ENCODE measurements around the gene EIPR1. TPM values are rescaled to one million over a fixed set of nuclear protein-coding genes. Genes with fewer than 3 reads are reported as not detected.

Gene EIPR1
- total RNA-seq, 1 experiment from 2014 or later: 27.8 TPM

DNA sequence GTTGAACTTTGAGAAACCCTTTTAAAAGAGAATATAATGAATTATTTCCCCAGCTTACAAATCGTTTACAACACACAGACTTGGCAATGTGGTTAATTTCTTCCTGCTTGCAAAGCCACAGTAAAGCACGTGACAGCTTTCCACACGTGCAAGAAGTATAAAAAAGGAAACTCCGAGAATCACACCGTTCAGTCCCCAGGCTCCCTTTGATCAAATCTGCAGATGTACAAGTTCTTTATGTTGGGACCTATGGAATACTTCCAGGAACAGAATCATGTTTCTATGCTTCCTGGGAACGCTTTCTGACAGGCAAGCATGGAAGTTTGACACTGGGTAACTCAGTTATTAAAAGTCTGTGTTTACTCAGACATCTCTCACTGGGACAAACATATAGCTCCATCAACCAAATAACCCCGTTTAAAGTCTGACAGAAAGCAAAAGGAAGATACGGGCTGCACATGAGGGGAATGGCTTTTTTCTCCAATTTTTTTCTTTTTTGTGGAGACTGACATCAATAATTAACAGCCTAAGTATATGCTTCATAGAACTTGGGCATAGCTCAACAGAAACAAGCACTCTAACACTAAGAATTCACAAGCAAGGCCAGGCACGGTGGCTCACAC lies 134.8 kb downstream of the EIPR1 start:
- H3T11ph ChIP-seq (ENCODE audit: low read length): no peak overlapping the region
- H4K20me1 ChIP-seq (ENCODE audit: control insufficient read depth, insufficient read depth, insufficient read length): no peaks in the 10 kb centered on the region
- no peak overlapping the region for H2AFZ ChIP-seq (ENCODE audit: low read length)
- Mint-ChIP-seq H3K27me3 (ENCODE audit: low read depth) (no peaks in the 10 kb centered on the region), H3K4me1 (peaks cover 13 to 17% of the 10 kb centered on the region in 2 experiments), H3K9me3 (peaks cover under 1 to 3% of the 10 kb centered on the region in 2 experiments; a peak in 2 of 5 replicates), H3K4me3 (no peak overlapping the region; a peak in 1 of 5 replicates), H3K36me3 (ENCODE audit: insufficient read depth in 1 of 3, low read depth in 3 of 3) (peaks cover 6 to 14% (median 8%) of the 10 kb centered on the region in 3 experiments; a peak in 6 of 7 replicates), H3K27ac (no peak overlapping the region)
- no peak overlapping the region for H4K8ac ChIP-seq (replicated peaks; ENCODE audit: insufficient read length, low read depth, low read length)
- H3K79me2 ChIP-seq (ENCODE audit: insufficient read depth, low read length): no peaks in the 10 kb centered on the region
- no peak for DNase-seq
- H3K23me2 ChIP-seq (ENCODE audit: insufficient read length, low read depth, low read length, poor library complexity, severe bottlenecking): no peaks in the 10 kb centered on the region
- H2BK20ac ChIP-seq (ENCODE audit: low read depth, low read length, poor library complexity, severe bottlenecking): no peak overlapping the region
- H3K9ac ChIP-seq (ENCODE audit: extremely low read depth, insufficient read length, low read length): no peak overlapping the region
- no peak overlapping the region for H3K27ac ChIP-seq (ENCODE audit: insufficient read length, low read depth, low read length)
- H4K5ac ChIP-seq (ENCODE audit: insufficient read length, low read depth, low read length): no peak overlapping the region
- H3K4me2 ChIP-seq (ENCODE audit: insufficient read depth, insufficient read length, low read length): no peak overlapping the region
- no peak overlapping the region for H3K4ac ChIP-seq (ENCODE audit: low read depth, low read length)
- H2BK15ac ChIP-seq (ENCODE audit: low read depth, low read length): no peak overlapping the region
- no peak overlapping the region for H3K18ac ChIP-seq (ENCODE audit: insufficient read length, low read depth, low read length)
- no peak overlapping the region for H2BK5ac ChIP-seq (ENCODE audit: insufficient read length, low read length)
- no peaks in the 10 kb centered on the region for H3K9me3 ChIP-seq (ENCODE audit: control insufficient read depth, low read depth, low read length)
- H3K14ac ChIP-seq (ENCODE audit: insufficient read depth, low read length): no peak overlapping the region
- H4K91ac ChIP-seq (ENCODE audit: insufficient read length, low read depth, low read length): no peak overlapping the region
- H3K4me1 ChIP-seq (ENCODE audit: insufficient read depth, low read length): peaks cover 5% of the 10 kb centered on the region; the same call in 1 of the 2 replicates
- H3K79me1 ChIP-seq (ENCODE audit: insufficient read depth, low read depth, low read length, poor library complexity, severe bottlenecking): no peaks in the 10 kb centered on the region
- no peaks in the 10 kb centered on the region for H3K27me3 ChIP-seq (ENCODE audit: insufficient read depth, low read length)
- WGBS (ENCODE audit: extremely low coverage, insufficient read length, low lambda C conversion rate): no CpG with 5 or more reads among the region's 9 CpGs
- no peak overlapping the region for H3K23ac ChIP-seq (ENCODE audit: insufficient read length, low read depth, low read length)
- H2AK5ac ChIP-seq (ENCODE audit: insufficient read length, low read length): no peak overlapping the region
- TF ChIP-seq CTCF (conservative IDR thresholded peaks at IDR 0.05): no peak
- no peak overlapping the region for H3K56ac ChIP-seq (ENCODE audit: insufficient read length, low read depth, low read length)
- no peak overlapping the region for H2BK12ac ChIP-seq (ENCODE audit: insufficient read length, low read depth, low read length)
- no peak overlapping the region for H2BK120ac ChIP-seq (ENCODE audit: low read depth, low read length, poor library complexity, severe bottlenecking)
